GM18520 (cell line): Measurements from ENCODE around the gene RAB10.
"Not testable (repeated sequence)": the region's sequence is repeated elsewhere in the genome, so short reads cannot be mapped to it uniquely, and the experiment has no call there.

Experiments used
- ATAC-seq: cut with Tn5 transposase; IDR thresholded peaks from one replicate; pipeline ENCODE4 v1.9.1; 2021; ENCODE audit not compliant: unreplicated experiment

The RAB10 gene

DNA sequence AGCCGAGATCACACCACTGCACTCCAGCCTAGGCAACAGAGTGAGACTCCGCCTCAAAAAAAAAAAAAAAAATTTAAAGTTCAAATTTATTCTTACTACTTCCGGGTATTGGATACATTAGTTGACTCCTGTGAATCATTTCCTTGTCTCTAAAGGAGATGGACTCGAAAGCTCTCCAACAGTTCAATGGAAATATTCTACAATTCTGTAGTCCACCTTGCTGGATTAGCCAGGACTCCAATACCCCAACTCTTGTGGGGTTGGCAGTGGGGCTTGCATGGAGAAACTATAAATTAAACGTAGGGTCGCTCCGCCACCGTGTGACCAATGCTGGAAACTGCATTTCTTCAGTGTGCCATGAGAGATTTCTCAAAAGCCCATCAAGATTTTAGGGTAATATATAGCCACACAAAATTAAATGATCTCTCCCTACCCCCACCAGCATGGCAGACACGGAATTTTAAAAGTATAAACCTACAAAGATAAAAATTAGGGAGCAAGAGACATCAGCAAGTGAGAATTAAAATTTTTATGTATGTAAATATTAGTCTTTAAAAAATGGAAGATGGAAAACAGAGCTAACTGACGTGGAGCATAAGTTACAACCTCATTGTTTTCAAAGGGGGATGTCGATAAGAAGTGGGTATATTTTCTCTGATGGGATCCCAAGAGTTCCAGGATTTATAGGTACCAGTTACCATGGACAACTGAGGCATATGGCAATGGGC, 111.2 kb downstream of the RAB10 start:
- ATAC-seq = no peak

DNA sequence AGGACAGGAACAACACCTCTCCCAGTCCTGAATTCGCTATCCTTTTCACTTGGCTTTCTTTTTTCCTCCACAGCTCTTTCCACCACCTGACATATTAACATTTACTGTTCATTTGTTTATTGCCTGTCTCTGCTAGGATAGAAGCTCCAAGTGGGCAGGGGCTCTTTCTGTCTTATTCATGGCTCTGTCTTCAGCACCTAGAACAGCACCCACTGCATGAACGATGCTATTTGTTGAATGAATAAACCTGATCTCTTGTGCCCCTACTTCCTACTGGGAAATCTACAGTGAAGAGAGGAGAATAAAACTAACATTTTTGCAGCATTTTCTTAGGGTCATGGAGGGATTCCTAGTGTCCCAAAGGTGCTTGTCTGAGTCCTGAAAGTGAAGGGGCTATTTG, 114.6 kb downstream of the RAB10 start:
- no peak for ATAC-seq

DNA sequence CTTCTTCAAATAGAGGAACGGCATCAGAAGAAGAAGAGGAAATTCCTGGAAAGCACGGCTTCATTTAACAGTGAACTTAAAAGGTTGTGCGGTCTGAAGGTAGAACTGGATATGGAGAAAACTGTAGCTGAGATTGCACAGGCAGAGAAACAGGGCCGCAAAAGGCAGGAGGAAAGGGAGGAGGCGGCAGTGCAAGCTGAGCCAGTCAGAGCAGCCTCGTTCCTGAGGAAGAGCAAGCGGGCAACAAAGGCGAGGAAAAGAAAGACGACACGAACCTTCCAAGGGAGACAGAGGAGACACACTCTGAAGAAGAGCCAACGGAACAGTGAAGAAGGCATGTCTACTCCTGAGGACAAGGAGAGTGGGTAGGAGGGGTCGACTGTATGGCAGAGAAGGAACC, 116.4 kb downstream of the RAB10 start:
- no peak for ATAC-seq

DNA sequence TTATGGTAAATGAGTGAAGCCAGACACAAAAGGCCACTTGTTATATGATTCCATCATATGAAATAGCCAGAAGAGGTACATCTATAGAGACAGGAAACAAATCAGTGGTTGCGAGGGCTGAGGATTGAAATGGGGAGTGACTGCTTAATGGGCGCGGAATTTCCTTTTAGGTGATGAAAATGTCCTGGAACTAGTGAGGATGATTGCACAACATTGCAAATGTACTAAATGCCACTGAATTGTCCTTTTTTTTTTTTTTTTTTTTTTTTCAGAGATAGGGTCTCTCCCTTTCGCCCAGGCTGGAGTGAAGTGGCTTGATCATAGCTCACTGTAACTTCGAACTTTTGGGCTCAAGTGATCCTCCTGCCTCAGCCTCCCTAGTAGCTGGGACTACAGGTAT, 123.7 kb downstream of the RAB10 start:
- no peak for ATAC-seq

DNA sequence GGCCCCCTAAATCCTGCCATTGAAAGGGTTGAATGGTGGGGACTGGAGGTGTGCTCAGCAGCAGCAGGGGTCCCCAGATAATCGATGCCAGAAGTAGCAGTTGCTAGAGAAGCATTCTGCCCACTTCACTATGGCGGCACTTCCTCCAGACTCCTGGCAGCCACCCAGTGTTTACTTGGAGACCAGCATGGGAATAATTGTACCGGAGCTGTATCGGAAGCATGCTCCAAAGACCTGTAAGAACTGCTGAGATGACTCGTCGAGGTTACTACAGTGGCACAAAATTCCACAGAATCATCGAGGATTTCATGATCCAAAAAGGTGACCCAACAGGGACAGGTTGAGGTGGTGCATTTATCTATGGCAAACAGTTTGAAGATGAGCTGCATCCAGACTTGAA, 128.0 kb downstream of the RAB10 start:
- ATAC-seq = no peak

DNA sequence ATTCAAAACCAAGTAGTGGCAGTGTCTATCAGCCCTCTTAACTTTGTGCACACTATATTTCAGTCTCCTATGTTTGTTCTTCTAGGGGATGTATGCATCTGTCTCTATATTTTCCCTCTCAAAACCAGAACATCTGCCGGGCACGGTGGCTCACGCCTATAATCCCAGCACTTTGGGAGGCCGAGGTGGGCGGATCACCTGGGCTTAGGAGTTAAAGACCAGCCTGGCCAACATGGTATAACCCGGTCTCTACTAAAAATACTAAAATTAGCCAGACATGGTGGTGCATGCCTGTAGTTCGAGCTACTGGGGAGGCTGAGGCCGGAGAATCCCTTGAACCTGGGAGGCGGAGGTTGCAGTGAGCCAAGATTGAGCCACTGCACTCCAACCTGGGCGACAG, 129.1 kb downstream of the RAB10 start:
- ATAC-seq = no peak

DNA sequence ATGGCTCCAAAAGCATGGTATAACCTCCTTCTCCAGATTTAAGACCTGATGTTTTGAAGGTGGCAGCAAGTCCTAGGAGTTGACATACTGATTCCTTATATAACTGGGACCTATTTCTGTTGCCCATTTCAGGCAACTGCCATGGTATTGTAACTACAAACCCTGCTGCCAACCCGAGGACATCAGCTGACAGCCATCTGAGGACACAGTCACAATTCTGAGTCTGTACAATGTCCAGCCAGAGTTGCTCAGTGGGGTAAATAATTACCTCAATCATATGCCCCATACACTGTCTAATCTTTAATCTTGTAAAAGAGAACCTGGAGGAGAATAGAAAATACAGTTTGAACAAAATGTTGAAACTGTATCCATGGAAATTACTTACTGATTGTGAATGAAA, 130.3 kb downstream of the RAB10 start:
- no peak for ATAC-seq

DNA sequence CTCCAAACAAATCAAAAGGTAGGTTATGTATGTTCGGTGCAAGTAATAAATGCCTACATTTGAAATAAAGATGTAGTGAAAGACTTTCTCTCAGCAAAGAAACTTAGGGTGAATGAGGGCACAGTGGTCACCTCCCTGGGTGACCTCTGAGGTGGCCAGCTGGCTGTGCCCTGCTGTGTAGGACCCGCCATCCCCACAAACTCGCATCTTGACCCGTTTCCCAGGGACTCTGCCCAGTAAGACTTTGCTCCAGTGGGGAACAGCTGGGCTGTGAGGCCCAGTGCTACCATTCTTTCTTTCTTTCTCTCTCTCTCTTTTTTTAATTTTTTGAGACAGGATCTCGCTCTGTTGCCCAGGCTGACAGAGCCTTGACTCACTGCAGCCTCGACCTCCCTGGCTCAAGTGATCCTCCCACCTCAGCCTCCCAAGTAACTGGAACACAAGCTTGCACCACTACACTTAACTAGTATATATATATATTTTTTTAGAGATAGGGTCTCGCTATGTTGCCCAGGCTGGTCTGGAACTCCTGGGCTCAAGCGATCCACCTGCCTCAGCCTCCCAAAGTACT, 130.8 kb downstream of the RAB10 start:
- ATAC-seq = no peak

DNA sequence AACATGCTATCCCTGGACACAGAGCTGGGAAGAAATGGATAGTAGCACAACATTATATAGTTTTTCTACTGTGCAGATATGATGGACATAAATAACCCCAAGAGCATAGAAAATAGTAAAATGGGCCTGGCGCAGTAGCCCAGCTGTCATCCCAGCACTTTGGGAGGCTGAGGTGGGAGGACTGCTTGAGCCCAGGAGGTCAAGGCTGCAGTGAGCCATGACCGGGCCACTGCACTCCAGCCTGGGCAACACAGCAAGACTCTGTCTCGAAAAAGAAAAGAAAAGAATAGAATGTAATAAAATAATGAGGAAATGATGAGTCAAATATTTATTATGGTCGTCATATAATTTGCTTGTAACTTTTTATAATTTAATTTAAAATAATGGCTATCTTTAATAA, 131.5 kb downstream of the RAB10 start:
- no peak for ATAC-seq

DNA sequence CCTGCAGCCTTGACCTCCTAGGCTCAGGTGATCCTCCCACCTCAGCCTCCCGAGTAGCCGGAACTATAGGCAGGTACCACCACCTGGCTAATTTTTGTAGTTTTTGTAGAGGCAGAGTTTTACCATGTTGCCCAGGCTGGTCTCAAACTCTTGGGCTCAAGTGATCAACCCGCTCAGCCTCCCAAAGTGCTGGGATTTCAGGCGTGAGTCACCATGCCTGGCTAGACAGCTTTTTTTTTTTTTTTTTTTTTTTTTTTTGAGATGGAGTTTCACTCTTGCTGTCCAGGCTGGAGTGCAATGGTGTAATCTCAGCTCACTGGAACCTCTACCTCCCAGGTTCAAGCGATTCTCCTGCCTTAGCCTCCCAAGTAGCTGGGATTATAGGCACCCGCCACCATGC, 132.7 kb downstream of the RAB10 start:
- ATAC-seq = not testable (repeated sequence)

DNA sequence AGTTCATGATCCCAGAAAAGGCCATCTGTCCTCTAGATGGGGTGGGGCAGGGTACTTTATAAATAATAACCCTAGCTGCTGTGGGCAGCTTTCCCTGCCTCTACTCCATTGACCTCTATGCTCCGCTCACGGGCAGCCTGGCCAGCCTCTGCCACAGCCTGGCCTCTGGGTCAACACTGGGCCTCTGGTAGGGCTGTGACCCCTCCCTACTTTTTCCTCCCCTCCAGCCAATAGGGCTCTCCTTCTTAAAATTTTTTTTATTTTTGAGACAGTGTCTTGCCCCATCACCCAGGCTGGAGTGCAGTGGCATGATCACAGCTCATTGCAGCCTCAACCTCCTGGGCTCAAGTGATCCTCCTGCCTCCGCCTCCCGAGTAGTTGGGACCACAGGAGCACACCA, 134.9 kb downstream of the RAB10 start:
- no peak for ATAC-seq

DNA sequence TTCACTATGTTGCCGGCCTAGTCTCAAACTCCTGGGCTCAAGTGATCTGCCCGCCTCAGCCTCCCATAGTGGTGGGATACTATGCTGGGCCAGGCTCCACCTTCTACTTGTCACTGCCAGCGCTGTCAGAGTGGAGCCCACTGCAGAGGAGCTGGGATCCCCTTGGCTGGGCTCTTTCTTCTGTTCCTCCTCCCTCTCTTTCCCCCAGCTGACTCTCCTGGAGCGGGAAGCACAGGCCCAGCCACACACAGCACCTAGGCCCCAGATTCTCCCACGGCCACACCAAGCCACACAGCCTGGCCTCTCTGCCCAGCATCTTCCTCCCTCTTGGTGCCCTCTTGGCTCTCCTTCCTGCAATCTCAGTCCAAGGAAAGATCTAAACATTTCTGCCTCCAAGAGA, 135.3 kb downstream of the RAB10 start:
- ATAC-seq = no peak

DNA sequence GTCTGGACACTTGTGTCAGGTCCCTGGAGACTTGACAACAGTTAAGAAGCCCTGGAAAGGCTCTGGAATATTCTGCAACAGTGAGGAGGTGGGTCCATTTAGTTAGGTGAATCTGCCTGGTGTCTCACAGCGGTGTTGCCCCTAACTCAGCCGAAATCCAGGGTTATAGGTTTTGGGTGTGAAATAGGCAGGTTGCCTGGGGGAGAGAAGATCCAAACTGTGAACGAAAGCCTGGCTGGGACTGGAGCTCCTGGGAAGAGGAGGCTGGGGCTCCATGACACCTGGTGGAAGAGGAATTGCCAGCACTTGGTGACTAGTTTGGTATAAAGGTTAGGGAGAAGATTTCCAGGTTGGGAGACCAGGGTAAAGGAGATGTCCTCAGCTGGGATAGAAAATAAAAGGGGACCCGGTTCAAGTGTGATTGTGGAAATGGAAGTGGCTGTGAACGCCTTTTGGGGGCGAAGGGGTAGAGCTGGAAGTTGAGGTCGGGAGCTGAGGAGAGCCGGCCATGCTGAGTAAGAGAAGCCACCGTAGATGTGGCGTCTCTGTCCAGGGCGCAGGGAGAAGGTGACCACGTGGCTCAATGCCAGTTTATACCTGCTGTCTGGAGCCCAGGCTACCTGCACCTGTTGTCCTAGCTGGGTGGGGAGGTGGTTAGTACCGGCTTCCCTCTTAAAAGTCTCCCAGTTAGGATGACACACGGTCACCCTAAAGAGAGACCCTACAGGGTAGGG, 136.0 kb downstream of the RAB10 start:
- ATAC-seq = no peak

DNA sequence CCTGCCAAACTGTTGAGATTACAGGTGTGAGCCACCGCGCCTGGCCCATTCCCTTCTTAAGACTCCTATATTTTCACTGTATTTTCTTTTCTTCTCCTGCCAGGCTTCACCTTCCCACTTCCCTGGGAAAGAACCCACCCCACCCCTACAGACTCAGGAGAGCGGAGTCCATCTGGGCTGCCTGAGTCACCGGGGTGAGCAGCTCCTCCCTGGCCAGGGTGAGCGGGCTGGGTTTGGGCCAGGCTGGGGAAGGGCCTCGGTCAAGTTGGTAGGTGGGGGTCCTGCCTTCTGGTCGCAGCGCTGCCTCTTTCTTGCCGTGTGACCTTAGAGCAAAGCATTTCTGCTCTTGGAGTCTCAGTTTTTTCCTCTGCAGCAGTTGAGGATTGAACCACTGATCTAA, 136.9 kb downstream of the RAB10 start:
- no peak for ATAC-seq

DNA sequence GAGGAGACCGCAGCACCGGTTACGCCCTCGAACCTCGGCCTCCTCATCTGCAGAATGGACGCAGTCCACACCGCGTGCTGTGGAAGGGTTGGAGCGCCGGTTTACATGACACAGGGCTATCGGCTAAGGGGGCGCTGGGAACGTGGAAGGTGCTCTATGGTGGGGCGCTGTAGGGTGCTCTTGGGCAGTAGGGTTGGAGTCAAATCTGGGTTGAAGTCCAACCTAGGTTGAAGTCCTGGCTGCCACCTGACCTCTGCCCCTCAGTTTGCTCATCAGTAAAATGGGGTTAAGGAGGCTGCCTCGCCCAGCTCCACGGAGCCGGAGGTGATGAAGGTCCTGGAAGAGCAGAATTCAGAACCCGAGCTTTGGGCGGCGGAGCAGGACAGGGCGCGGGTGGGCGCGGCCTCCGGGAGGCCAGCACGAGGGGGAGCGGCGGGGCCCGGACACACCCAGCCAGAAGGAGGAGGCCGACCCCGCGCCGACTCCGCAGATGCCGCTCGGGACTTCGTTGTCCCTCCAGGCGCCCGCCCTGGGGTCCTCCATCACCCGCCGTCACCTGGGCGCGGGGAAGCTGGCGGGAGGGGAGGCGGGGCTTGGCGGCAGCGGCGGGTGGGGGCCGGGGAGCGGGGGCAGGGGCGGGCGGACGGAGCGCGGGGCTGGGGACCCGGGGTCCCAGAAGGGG, 138.4 kb downstream of the RAB10 start:
- no peak for ATAC-seq

DNA sequence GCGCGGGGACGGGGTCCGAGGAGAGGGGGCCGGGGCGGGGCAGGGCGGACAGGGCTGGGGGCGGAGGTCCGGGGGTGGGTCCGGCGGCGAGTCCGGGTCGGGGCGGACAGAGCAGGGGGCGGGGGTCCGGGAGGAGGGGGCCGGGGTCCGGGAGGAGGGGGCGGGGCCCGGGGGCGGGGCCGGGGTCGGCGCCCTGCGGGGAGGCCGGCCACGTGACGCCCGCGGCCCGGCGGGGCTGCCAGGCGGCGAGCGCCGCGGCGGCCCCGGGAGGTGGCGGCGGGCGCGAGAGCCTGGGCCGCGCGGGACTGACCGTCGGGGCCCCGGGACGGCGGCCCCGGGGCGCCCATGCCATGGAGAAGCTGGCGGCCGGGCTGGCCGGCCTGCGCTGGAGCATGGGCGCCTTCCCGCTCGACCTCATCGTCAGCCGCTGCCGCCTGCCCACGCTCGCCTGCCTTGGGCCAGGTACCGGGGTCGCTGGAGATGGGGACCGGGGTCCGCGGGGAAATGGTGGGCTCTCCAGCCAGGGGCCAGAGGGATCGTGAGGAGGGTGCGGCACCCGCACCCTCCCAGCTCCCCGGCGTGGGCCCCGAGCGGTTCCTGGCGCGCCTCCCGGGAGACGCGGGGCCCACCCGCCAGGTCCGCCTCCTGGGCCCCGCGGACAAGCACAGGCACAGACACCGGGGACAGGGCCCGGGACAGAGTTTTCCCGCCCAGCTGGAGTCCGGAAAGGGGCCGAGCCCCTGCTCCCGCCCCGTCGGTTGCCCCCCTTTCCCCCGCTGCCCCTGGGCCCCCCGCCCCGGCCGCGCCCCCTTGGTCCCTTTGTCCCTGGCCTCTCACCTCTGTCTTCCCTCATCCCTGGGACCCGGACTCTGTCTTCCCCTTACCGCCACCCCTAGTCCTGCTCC, 139.2 kb downstream of the RAB10 start, which contains the start of gene GAREM2:
GAREM2 (plus strand) TSS at position 218 of the 905 bp plus-strand sequence; CDS start at position 351, 133 bp downstream.
- no peak for ATAC-seq

DNA sequence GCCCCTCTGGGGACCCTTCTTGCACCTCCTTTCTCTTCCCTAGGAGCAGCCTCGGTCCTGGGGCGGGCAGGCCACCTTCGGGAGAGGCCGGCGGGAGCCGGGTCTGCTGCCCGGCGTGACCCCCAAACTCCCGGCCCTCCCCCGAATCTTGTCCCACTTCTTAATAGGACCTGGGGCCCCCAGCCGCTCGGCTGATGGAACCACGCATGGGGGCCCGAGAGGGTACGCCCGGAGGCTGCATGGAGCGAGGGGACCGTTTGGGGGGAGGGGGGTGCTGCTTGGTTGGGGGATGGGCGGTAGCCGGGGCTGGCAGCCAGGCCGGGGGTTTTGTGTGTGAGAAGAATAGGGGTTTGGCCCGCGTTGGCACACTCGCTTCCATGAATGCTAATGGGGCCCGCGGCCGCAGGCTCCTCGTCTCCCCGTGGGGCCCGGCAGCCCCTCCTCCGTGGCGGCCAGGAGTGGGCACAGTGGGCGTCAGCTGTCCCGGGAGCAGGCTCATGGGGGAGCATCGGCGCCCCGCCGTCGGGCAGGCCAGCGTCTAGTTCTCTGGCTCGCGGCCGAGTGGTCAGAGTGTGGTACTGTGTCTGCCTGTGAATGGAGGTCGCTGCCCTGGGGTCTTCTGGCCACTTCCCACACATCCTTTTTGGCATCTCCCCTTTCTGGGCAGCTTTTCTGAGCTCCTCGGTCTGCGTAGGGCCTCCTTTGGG, 140.0 kb downstream of the RAB10 start:
- no peak for ATAC-seq

DNA sequence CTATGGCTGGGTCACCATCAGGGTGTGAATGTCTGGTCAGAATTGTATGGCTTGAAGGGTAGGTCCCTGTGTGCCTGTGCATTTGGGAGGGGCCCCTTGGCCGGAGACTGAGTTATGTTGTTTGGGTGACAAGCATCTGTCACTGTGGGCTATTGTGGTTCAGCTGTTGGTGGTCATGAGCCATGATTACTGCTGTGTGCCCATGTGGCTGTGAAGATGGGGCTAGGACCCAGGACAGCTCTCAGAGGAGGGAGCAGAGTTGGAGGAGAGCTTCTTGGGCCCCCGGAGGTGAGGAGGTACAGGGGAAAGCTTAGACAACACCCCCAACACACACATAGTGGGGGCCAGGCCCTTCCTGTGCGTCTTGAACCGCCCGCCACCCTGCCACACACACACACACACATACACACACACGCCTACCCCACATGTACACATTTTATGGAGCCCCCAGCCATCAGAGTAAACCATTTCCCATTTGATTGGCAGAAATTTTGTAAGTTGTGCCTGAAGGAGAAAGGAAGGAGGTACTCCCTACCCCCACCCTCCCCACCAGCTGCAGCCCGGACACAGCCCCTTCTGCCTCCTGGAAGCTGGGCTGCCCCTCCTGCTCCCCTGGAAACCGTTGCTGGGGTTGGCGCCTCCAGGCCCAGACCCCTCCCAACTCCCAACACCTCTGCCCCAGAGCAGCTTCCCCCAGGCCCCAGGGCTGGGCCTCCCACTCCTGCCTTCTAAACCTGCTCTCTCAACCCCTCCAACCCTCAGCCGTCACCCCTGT, 141.0 kb downstream of the RAB10 start:
- no peak for ATAC-seq
